H1 (cell line): ENCODE data around the gene TBX5. TPM values are rescaled to one million over a fixed set of nuclear protein-coding genes. Genes with fewer than 3 reads are reported as not detected.
A peak's percentile ranks its signal among the peaks of the same experiment; 100 is the strongest.

Source experiments
- CTCF ChIA-PET: fragments of 300-600 bp; sonication (Branson Sonifier 250); formaldehyde crosslinking; loops from one replicate; lab custom pipeline; 2021; ENCODE audit not compliant: partially characterized antibody; lab: Charles Lee
- POLR2A ChIA-PET: fragments of 300-600 bp; sonication (Branson Sonifier 250); formaldehyde crosslinking; loops from one replicate; lab custom pipeline; 2021; ENCODE audit warnings: inconsistent platforms; ENCODE audit not compliant: partially characterized antibody; lab: Charles Lee
- DNase-seq, 2 experiments: peaks; one replicate each; pipeline versions ENCODE4 v3.0.0 to v3.0.0-alpha.2; 2010 to 2022; ENCODE audit warnings: low spot score in 2 of 2, low read depth in 1 of 2, mixed read lengths in 1 of 2
- FAIRE-seq: peaks from 2 replicates; lab custom pipeline; 2011; peaks lifted over from hg19 to GRCh38; lab: Jason Lieb, UNC
- H2AFZ ChIP-seq: 2 replicates; pipeline ENCODE4 v1.8.1; 2012; ENCODE audit warnings: low read length, inconsistent platforms
- H2AK5ac ChIP-seq: 2 replicates; pipeline ENCODE4 v1.6.1; 2013; ENCODE audit warnings: low read depth, low read length
- H2BK120ac ChIP-seq: replicated peaks from 2 replicates; pipeline ENCODE3; 2013; ENCODE audit warnings: low read depth, low read length, inconsistent platforms
- H2BK12ac ChIP-seq: 2 replicates; pipeline ENCODE4 v1.6.1; 2013; ENCODE audit warnings: low read depth, low read length
- H2BK15ac ChIP-seq: 2 replicates; pipeline ENCODE4 v1.6.1; 2013; ENCODE audit warnings: low read length
- H2BK20ac ChIP-seq: 2 replicates; pipeline ENCODE4 v1.6.1; 2013; ENCODE audit warnings: low read length
- H2BK5ac ChIP-seq: 2 replicates; pipeline ENCODE4 v1.6.1; 2013; ENCODE audit warnings: low read depth, low read length
- H3K14ac ChIP-seq: 2 replicates; pipeline ENCODE4 v1.6.1; 2013; ENCODE audit warnings: inconsistent platforms; ENCODE audit not compliant: insufficient read length
- H3K18ac ChIP-seq: 2 replicates; pipeline ENCODE4 v1.6.1; 2013; ENCODE audit warnings: low read length; ENCODE audit errors: extremely low read depth
- H3K23ac ChIP-seq: 2 replicates; pipeline ENCODE4 v1.6.1; 2013; ENCODE audit warnings: inconsistent platforms; ENCODE audit not compliant: insufficient read length
- H3K23me2 ChIP-seq: 2 replicates; pipeline ENCODE4 v1.6.1; 2013; ENCODE audit warnings: low read depth, low read length
- H3K27ac ChIP-seq: 2 replicates; pipeline ENCODE4 v1.6.1; 2011; ENCODE audit warnings: low read depth, low read length, inconsistent platforms
- H3K27me3 ChIP-seq, 4 experiments: replicated peaks in 1 of 4; 1 replicate in 1 of 4; 2 replicates in 3 of 4; pipeline versions ENCODE4 v1.6.1 to v1.8.1; 2011 to 2013; ENCODE audit warnings: low read length in 3 of 4, mild to moderate bottlenecking in 3 of 4, inconsistent platforms in 2 of 4, mixed read lengths in 2 of 4, moderate library complexity in 1 of 4; ENCODE audit not compliant: control insufficient read depth in 3 of 4, insufficient read depth in 3 of 4; ENCODE audit errors: extremely low read depth in 1 of 4
- H3K36me3 ChIP-seq, 4 experiments: 2 replicates each; pipeline versions ENCODE4 v1.6.1 to v1.8.1; 2011 to 2013; ENCODE audit warnings: mild to moderate bottlenecking in 4 of 4, low read length in 3 of 4, moderate library complexity in 2 of 4, control low read depth in 1 of 4, inconsistent platforms in 1 of 4; ENCODE audit not compliant: insufficient read depth in 4 of 4, control insufficient read depth in 2 of 4
- H3K4ac ChIP-seq: replicated peaks from 2 replicates; pipeline ENCODE3; 2013; ENCODE audit warnings: low read length, low read depth, mixed read lengths, inconsistent platforms; ENCODE audit not compliant: insufficient read length
- H3K4me1 ChIP-seq, 4 experiments: replicated peaks in 1 of 4; 1 replicate in 1 of 4; 2 replicates in 3 of 4; pipeline versions ENCODE4 v1.6.1 to v1.8.1; 2011 to 2013; ENCODE audit warnings: low read length in 3 of 4, inconsistent platforms in 2 of 4, mixed read lengths in 1 of 4; ENCODE audit not compliant: insufficient read depth in 4 of 4, control insufficient read depth in 3 of 4
- H3K4me2 ChIP-seq, 2 experiments: 2 replicates each; pipeline versions ENCODE4 v1.6.1 to v1.8.1; 2011 to 2013; ENCODE audit warnings: low read depth in 2 of 2, low read length in 2 of 2, control low read depth in 1 of 2, inconsistent platforms in 1 of 2, mild to moderate bottlenecking in 1 of 2; ENCODE audit not compliant: insufficient read depth in 1 of 2
- H3K4me3 ChIP-seq, 4 experiments: fragments of 200-600, 300-600 bp in 1 of 4; sonication (generic), shearing (Covaris generic), sonication (Bioruptor Twin) in 1 of 4; 2 replicates each; pipeline versions ENCODE4 v1.5.1 to v1.8.1; 2011 to 2016; ENCODE audit warnings: low read length in 4 of 4, low read depth in 3 of 4, control low read depth in 2 of 4, inconsistent platforms in 2 of 4, mild to moderate bottlenecking in 2 of 4, mixed read lengths in 1 of 4, moderate library complexity in 1 of 4; ENCODE audit not compliant: insufficient read depth in 2 of 4; ENCODE audit errors: extremely low read depth in 1 of 4
- H3K56ac ChIP-seq: replicated peaks from 2 replicates; pipeline ENCODE3; 2013; ENCODE audit warnings: low read depth, mild to moderate bottlenecking, mixed read lengths, low read length, inconsistent platforms; ENCODE audit not compliant: insufficient read length
- H3K79me1 ChIP-seq: 2 replicates; pipeline ENCODE4 v1.6.1; 2013; ENCODE audit warnings: low read depth, low read length, control low read depth
- H3K79me2 ChIP-seq, 2 experiments: 2 replicates each; pipeline versions ENCODE4 v1.6.1 to v1.8.1; 2012 to 2013; ENCODE audit warnings: low read length in 2 of 2, mild to moderate bottlenecking in 2 of 2, inconsistent platforms in 1 of 2; ENCODE audit not compliant: insufficient read depth in 2 of 2, control insufficient read depth in 1 of 2
- H3K9ac ChIP-seq, 4 experiments: replicated peaks in 1 of 4; 1 replicate in 1 of 4; 2 replicates in 3 of 4; pipeline versions ENCODE4 v1.6.1 to v1.8.1; 2011 to 2013; ENCODE audit warnings: low read depth in 3 of 4, low read length in 3 of 4, control low read depth in 2 of 4, mild to moderate bottlenecking in 2 of 4, moderate library complexity in 2 of 4, inconsistent platforms in 1 of 4; ENCODE audit errors: extremely low read depth in 1 of 4
- H3K9me3 ChIP-seq, 2 experiments: 2 replicates each; pipeline versions ENCODE4 v1.6.1 to v1.8.1; 2012 to 2013; ENCODE audit warnings: mild to moderate bottlenecking in 2 of 2, moderate library complexity in 2 of 2, control low read depth in 1 of 2, inconsistent platforms in 1 of 2, low read depth in 1 of 2, low read length in 1 of 2, mixed read lengths in 1 of 2; ENCODE audit not compliant: insufficient read depth in 2 of 2
- H4K20me1 ChIP-seq, 2 experiments: replicated peaks in 1 of 2; 2 replicates each; pipeline versions ENCODE3 to v1.8.1; 2011 to 2013; ENCODE audit warnings: inconsistent platforms in 2 of 2, low read length in 2 of 2, mild to moderate bottlenecking in 1 of 2; ENCODE audit not compliant: insufficient read depth in 2 of 2, control insufficient read depth in 1 of 2
- H4K5ac ChIP-seq: 2 replicates; pipeline ENCODE4 v1.6.1; 2013; ENCODE audit warnings: low read length, low read depth, mixed read lengths, inconsistent platforms; ENCODE audit not compliant: insufficient read length
- H4K8ac ChIP-seq: 2 replicates; pipeline ENCODE4 v1.8.0; 2013; ENCODE audit warnings: mild to moderate bottlenecking, moderate library complexity, low read length, inconsistent platforms; ENCODE audit not compliant: insufficient read depth; ENCODE audit errors: extremely low read depth
- H4K91ac ChIP-seq: replicated peaks from 2 replicates; pipeline ENCODE3; 2013; ENCODE audit warnings: low read length, mixed read lengths, inconsistent platforms; ENCODE audit not compliant: insufficient read length
- CEBPB ChIP-seq: IDR thresholded peaks from 2 replicates; pipeline ENCODE4 v1.6.1; 2012; ENCODE audit warnings: low read depth, low read length
- FOSL1 ChIP-seq: IDR thresholded peaks from 2 replicates; pipeline ENCODE4 v1.6.1; 2011; ENCODE audit warnings: mild to moderate bottlenecking, low read depth, low read length, moderate library complexity; ENCODE audit not compliant: insufficient read depth
- GABPA ChIP-seq: IDR thresholded peaks from 2 replicates; pipeline ENCODE4 v1.6.1; 2011; ENCODE audit warnings: mild to moderate bottlenecking, low read length, moderate library complexity, borderline replicate concordance; ENCODE audit not compliant: insufficient read depth
- KDM1A ChIP-seq: fragments of 200-600, 300-600 bp; sonication (generic); IDR thresholded peaks from 2 replicates; pipeline ENCODE4 v1.7.1; 2016; ENCODE audit warnings: mild to moderate bottlenecking, low read length, borderline replicate concordance
- RNF2 ChIP-seq: fragments of 200-900, 300-1000 bp; sonication (generic); IDR thresholded peaks from 2 replicates; pipeline ENCODE4 v1.7.1; 2016; ENCODE audit warnings: borderline replicate concordance, low read depth, mild to moderate bottlenecking, antibody characterized with exemption, low read length; ENCODE audit not compliant: poor library complexity, severe bottlenecking; ENCODE audit errors: missing control alignments
- TAF1 ChIP-seq: IDR thresholded peaks from 2 replicates; pipeline ENCODE4 v1.6.1; 2011; ENCODE audit warnings: mild to moderate bottlenecking, low read depth, low read length
- TBP ChIP-seq: IDR thresholded peaks from 2 replicates; pipeline ENCODE4 v1.6.1; 2011; ENCODE audit warnings: low read depth, low read length, improper control_type of control experiment
- TCF12 ChIP-seq: IDR thresholded peaks from 2 replicates; pipeline ENCODE4 v1.6.1; 2011; ENCODE audit warnings: low read depth, mild to moderate bottlenecking, low read length
- WGBS, 2 experiments: shearing (Covaris generic) in 1 of 2; methylation state at CpG; one replicate each; pipeline versions ENCODE4 v1.1.6 to v1.1.7; 2013 to 2015; ENCODE audit warnings: low lambda C conversion rate in 2 of 2, mixed read lengths in 2 of 2, inconsistent platforms in 1 of 2, low coverage in 1 of 2, missing lambda C conversion rate in 1 of 2; ENCODE audit not compliant: insufficient replicate concordance in 2 of 2, insufficient coverage in 1 of 2, insufficient read length in 1 of 2; ENCODE audit errors: extremely low coverage in 1 of 2, missing lambda C conversion rate in 1 of 2; 5-methylcytosine and 5-hydroxymethylcytosine counted together
- polyA plus RNA-seq, 7 experiments: library from polyadenylated mRNA; depleted of rRNA in 3 of 7; stranded (reverse) in 5 of 7; unstranded in 2 of 7; fragments of >200 nt in 5 of 7; fragments of 200-250 nt in 2 of 7; gene quantifications; 1 replicate in 5 of 7; 2 replicates in 1 of 7; 4 replicates in 1 of 7; pipeline versions ENCODE4 v1.2.1 to v1.2.3, GENCODE V29; 2011 to 2013; ENCODE audit warnings: missing spikeins in 2 of 7, mixed read lengths in 2 of 7
- total RNA-seq: library from RNA; stranded (reverse); fragmentation: NEBNext Ultra II Directional; extraction: Animal tissue kit (Norgen Biotek cat#: 25700); gene quantifications from 2 replicates; pipeline ENCODE4 v1.2.1, GENCODE V29; 2021
- TF ChIP-seq, protein P1 (sequence below), 3 experiments: IDR thresholded peaks; 1 replicate in 2 of 3; 2 replicates in 1 of 3; pipeline versions ENCODE4 v1.5.1 to v1.6.1; 2011; ENCODE audit warnings: low read length in 3 of 3, mild to moderate bottlenecking in 3 of 3, inconsistent platforms in 2 of 3, low read depth in 1 of 3, moderate library complexity in 1 of 3; ENCODE audit not compliant: insufficient read depth in 1 of 3; ENCODE audit errors: control extremely low read depth in 1 of 3

The TBX5 gene
- total and polyA plus RNA-seq, 2 of the 8 experiments (the other 6 are each of a cell fraction or from before 2014, with no cell fraction given): 0.05 TPM; not detected in 1

- Histone ChIP-seq H2BK15ac (no peak overlapping the region), H3K23me2 (peaks cover 2% of the 10 kb centered on the region), H3K14ac (no peak overlapping the region), H4K5ac (no peak overlapping the region), H2BK5ac (no peak overlapping the region), H3K79me2 (no peaks in the 10 kb centered on the region; a peak in 1 of 4 replicates), H3K36me3 (no peaks in the 10 kb centered on the region), H3K18ac (no peak overlapping the region)
- TF ChIP-seq FOSL1 (no peak), CEBPB (no peak), TBP (no peak), TAF1 (no peak), TCF12 (no peak), RNF2 (no peak), KDM1A (0 out of 2 replicates have a peak, but pooled peaks have one; percentile 41), GABPA (no peak)
- TF ChIP-seq, protein P1, sequence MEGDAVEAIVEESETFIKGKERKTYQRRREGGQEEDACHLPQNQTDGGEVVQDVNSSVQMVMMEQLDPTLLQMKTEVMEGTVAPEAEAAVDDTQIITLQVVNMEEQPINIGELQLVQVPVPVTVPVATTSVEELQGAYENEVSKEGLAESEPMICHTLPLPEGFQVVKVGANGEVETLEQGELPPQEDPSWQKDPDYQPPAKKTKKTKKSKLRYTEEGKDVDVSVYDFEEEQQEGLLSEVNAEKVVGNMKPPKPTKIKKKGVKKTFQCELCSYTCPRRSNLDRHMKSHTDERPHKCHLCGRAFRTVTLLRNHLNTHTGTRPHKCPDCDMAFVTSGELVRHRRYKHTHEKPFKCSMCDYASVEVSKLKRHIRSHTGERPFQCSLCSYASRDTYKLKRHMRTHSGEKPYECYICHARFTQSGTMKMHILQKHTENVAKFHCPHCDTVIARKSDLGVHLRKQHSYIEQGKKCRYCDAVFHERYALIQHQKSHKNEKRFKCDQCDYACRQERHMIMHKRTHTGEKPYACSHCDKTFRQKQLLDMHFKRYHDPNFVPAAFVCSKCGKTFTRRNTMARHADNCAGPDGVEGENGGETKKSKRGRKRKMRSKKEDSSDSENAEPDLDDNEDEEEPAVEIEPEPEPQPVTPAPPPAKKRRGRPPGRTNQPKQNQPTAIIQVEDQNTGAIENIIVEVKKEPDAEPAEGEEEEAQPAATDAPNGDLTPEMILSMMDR (IDR thresholded peaks at IDR 0.05; ENCODE audit: control extremely low read depth in 1 of 3, insufficient read depth in 1 of 3, low read depth in 1 of 3, low read length in 3 of 3): peak in 2 of 3 experiments; percentile 11 to 34; a peak in 2 of 4 replicates
- TF ChIP-seq, all 59 proteins: peak for 2
- WGBS, 2 experiments: 80% methylated on average over 2 of the region's 2 CpGs; no CpG with 5 or more reads in 1 of the 2 experiments
- Histone ChIP-seq H3K9me3 (no peaks in the 10 kb centered on the region), H3K56ac (no peak overlapping the region), H4K20me1 (no peaks in the 10 kb centered on the region), H2BK120ac (no peak overlapping the region), H3K4ac (no peak overlapping the region), H3K9ac (no peak overlapping the region), H2AFZ (no peak overlapping the region), H3K79me1 (no peaks in the 10 kb centered on the region), H2BK20ac (no peak overlapping the region), H4K91ac (no peak overlapping the region), H3K4me2 (no peak overlapping the region), H3K4me1 (no peaks in the 10 kb centered on the region), H3K4me3 (no peak overlapping the region), H3K27me3 (no peaks in the 10 kb centered on the region), H2BK12ac (no peak overlapping the region), H4K8ac (no peak overlapping the region), H3K27ac (no peak overlapping the region), H3K23ac (no peak overlapping the region), H2AK5ac (no peak overlapping the region)
- DNase-seq: no peak
- ChIA-PET POLR2A (no interaction called here), CTCF (interaction anchor here (1.0 to 3.9 kb wide), 12 partner anchors 8 to 85 kb away, joined by 3 to 18 read pairs (median 5); no protein-coding TSS in a partner anchor)
- FAIRE-seq: peak; percentile 52
These were observed 92.0 kb downstream of the TBX5 start for GRCh38 chr12:114313910-114314309.
